H1 (cell line): ENCODE measurements around the gene GNAQ.

Source experiments
- BACH1 ChIP-seq: IDR thresholded peaks from 2 replicates; pipeline ENCODE4 v1.6.1; 2012; ENCODE audit warnings: low read length, improper control_type of control experiment
- BRCA1 ChIP-seq: IDR thresholded peaks from 2 replicates; pipeline ENCODE4 v1.6.1; 2012; ENCODE audit warnings: low read depth, low read length, improper control_type of control experiment
- CBX8 ChIP-seq: fragments of 300-800, 300-1000 bp; sonication (generic); IDR thresholded peaks from 2 replicates; pipeline ENCODE4 v1.7.1; 2016; ENCODE audit warnings: low read depth, low read length, borderline replicate concordance
- CTCF ChIP-seq, 3 experiments: IDR thresholded peaks; 1 replicate in 2 of 3; 2 replicates in 1 of 3; pipeline versions ENCODE4 v1.5.1 to v1.6.1; 2011; ENCODE audit warnings: low read length in 3 of 3, mild to moderate bottlenecking in 3 of 3, inconsistent platforms in 2 of 3, low read depth in 1 of 3, moderate library complexity in 1 of 3; ENCODE audit not compliant: insufficient read depth in 1 of 3; ENCODE audit errors: control extremely low read depth in 1 of 3
- EZH2 ChIP-seq: fragments of 200-600 bp; sonication (generic); IDR thresholded peaks from 2 replicates; pipeline ENCODE4 v1.7.1; 2012; ENCODE audit warnings: low read depth, mild to moderate bottlenecking, moderate library complexity, low read length, inconsistent platforms; ENCODE audit not compliant: severe bottlenecking
- GABPA ChIP-seq: IDR thresholded peaks from 2 replicates; pipeline ENCODE4 v1.6.1; 2011; ENCODE audit warnings: mild to moderate bottlenecking, low read length, moderate library complexity, borderline replicate concordance; ENCODE audit not compliant: insufficient read depth
- KDM5A ChIP-seq: fragments of 200-600 bp; IDR thresholded peaks from 2 replicates; pipeline ENCODE4 v1.7.1; 2012; ENCODE audit warnings: mild to moderate bottlenecking, low read length, inconsistent platforms, mixed read lengths
- MAX ChIP-seq: IDR thresholded peaks from 2 replicates; pipeline ENCODE4 v1.6.1; 2012; ENCODE audit warnings: inconsistent platforms
- NRF1 ChIP-seq: IDR thresholded peaks from 2 replicates; pipeline ENCODE4 v1.6.1; 2011; ENCODE audit warnings: mild to moderate bottlenecking, low read depth, low read length, improper control_type of control experiment
- POLR2A ChIP-seq, 2 experiments: IDR thresholded peaks; 1 replicate in 1 of 2; 2 replicates in 1 of 2; pipeline ENCODE4 v1.6.1; 2011; ENCODE audit warnings: low read depth in 2 of 2, low read length in 2 of 2, mild to moderate bottlenecking in 2 of 2; ENCODE audit errors: control extremely low read depth in 1 of 2
- POLR2AphosphoS5 ChIP-seq: IDR thresholded peaks from 2 replicates; pipeline ENCODE4 v1.6.1; 2011; ENCODE audit warnings: low read depth, low read length
- SP4 ChIP-seq: IDR thresholded peaks from 2 replicates; pipeline ENCODE4 v1.6.1; 2012; ENCODE audit warnings: low read length, inconsistent platforms
- TCF12 ChIP-seq: IDR thresholded peaks from 2 replicates; pipeline ENCODE4 v1.6.1; 2011; ENCODE audit warnings: low read depth, mild to moderate bottlenecking, low read length
- USF2 ChIP-seq: IDR thresholded peaks from 2 replicates; pipeline ENCODE4 v1.6.1; 2011; ENCODE audit warnings: low read length, improper control_type of control experiment

- TF ChIP-seq POLR2A (IDR thresholded peaks at IDR 0.05; ENCODE audit: control extremely low read depth in 1 of 2, low read depth in 2 of 2, low read length in 2 of 2) = no peak
- TF ChIP-seq GABPA = no peak
- no peak for TF ChIP-seq CTCF (IDR thresholded peaks at IDR 0.05; ENCODE audit: control extremely low read depth in 1 of 3, insufficient read depth in 1 of 3, low read depth in 1 of 3, low read length in 3 of 3)
- TF ChIP-seq USF2 = no peak
- no peak for TF ChIP-seq CBX8
- no peak for TF ChIP-seq POLR2AphosphoS5
- TF ChIP-seq NRF1 = no peak
- no peak for TF ChIP-seq SP4
- no peak for TF ChIP-seq TCF12
- TF ChIP-seq EZH2 = no peak
- no peak for TF ChIP-seq MAX
- TF ChIP-seq BACH1 = no peak
- TF ChIP-seq BRCA1 = no peak
- TF ChIP-seq KDM5A = no peak
Observed at GRCh38 chr9:77811832-77812231, 219.8 kb downstream of the GNAQ start.
